VCaP (cell line): ENCODE measurements around the gene PAPPA.

Experiments
- H3K27ac ChIP-seq: fragments of 450-650 bp; 2 replicates; pipeline ENCODE4 v1.5.1; 2017
- CTCF ChIP-seq: fragments of 450-650 bp; conservative IDR thresholded peaks from 2 replicates; pipeline ENCODE4 v1.5.1; 2017; ENCODE audit warnings: mild to moderate bottlenecking, moderate library complexity

Gene PAPPA

DNA sequence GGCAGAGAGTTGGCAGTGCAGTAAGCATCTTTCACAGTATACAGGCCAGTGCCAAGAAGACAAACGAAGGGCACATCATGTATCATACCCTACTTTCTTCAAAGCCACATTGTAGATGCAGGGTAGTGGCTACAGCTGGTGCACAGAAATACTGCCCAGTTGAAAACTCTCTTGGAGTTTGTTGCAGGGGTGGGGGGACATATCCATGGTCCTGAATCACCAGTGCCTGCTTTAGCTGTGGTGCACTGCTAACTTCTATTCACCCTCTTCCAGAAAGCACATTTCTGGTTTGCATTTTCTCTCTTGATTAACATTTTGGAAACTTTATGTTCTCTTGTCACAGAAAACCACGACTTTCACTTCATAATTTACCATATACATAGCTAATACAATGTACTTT, 196.6 kb downstream of the PAPPA start:
- H3K27ac ChIP-seq: no peak overlapping the region
- TF ChIP-seq CTCF: no peak

DNA sequence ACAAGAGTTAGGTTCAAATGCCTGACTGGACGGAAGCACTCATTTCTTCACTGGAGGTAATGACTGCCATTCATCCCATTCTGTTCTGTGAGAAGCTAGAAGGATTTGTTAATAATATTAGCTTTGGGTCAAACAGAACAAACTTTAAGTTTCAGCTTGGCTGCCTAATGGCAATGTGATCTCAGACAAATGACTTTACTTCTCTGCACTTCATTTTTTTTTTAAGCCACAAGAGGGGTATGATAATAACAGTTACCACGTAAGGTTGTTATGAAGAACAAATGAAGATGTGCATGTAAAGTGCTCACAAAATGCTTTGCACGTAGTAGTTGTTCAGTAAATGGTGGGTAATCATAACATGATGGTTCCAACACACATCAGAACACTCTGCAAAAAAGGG, 199.4 kb downstream of the PAPPA start:
- H3K27ac ChIP-seq: no peak overlapping the region
- no peak for TF ChIP-seq CTCF

GRCh38 chr9:116355153-116355921, 201.7 kb downstream of the PAPPA start:
- no peak for TF ChIP-seq CTCF
- peak overlapping the region; percentile 56 for H3K27ac ChIP-seq

DNA sequence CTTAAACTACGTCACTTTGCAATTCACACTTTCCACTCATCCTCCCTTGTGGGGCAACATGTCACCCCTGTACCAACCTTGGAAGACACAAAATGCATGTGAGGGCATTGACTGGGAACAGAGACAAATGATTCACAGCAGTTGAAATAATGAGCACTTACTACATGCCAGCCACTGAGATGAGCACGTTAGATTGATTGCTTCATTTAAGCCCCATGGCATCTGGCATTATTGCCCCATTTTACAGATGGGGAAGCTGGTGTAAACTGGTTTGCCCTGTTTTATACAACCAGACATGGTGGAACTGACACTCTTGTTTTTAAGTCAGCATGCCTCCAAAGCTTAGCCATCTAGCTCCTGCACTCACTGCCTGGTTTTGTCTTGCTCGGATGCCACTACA, 204.7 kb downstream of the PAPPA start:
- no peak for TF ChIP-seq CTCF
- H3K27ac ChIP-seq: no peak overlapping the region

- TF ChIP-seq CTCF: no peak
- H3K27ac ChIP-seq: no peak overlapping the region
These were observed 206.4 kb downstream of the PAPPA start for GRCh38 chr9:116360016-116360415.

GRCh38 chr9:116360989-116361388, 207.4 kb downstream of the PAPPA start:
- H3K27ac ChIP-seq: no peak overlapping the region
- no peak for TF ChIP-seq CTCF

- no peak for TF ChIP-seq CTCF
- H3K27ac ChIP-seq: no peak overlapping the region
These were observed 208.0 kb downstream of the PAPPA start for GRCh38 chr9:116361547-116361946.
